Measurements from ENCODE around the gene CCK. TPM values are rescaled to one million over a fixed set of nuclear protein-coding genes. Genes with fewer than 3 reads are reported as not detected.

CCK gene
- total and polyA plus RNA-seq, 4 donors, result 0.28 to 1.2 (median 0.41) TPM; not detected in 1

GRCh38 chr3:42269647-42270046 lies 3.7 kb upstream of the CCK start:
- TF ChIP-seq, protein P1, sequence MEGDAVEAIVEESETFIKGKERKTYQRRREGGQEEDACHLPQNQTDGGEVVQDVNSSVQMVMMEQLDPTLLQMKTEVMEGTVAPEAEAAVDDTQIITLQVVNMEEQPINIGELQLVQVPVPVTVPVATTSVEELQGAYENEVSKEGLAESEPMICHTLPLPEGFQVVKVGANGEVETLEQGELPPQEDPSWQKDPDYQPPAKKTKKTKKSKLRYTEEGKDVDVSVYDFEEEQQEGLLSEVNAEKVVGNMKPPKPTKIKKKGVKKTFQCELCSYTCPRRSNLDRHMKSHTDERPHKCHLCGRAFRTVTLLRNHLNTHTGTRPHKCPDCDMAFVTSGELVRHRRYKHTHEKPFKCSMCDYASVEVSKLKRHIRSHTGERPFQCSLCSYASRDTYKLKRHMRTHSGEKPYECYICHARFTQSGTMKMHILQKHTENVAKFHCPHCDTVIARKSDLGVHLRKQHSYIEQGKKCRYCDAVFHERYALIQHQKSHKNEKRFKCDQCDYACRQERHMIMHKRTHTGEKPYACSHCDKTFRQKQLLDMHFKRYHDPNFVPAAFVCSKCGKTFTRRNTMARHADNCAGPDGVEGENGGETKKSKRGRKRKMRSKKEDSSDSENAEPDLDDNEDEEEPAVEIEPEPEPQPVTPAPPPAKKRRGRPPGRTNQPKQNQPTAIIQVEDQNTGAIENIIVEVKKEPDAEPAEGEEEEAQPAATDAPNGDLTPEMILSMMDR (IDR thresholded peaks at IDR 0.05; ENCODE audit: control extremely low read depth, extremely low read depth), result no peak
- Histone ChIP-seq H3K9me3 (ENCODE audit: control insufficient read depth in 4 of 4, insufficient read depth in 3 of 4, low read length in 3 of 4) (peaks cover 0 to 8% (median 5%) of the 10 kb centered on the region in 4 donors), H3K4me1 (ENCODE audit: control insufficient read depth in 5 of 5, insufficient read depth in 5 of 5, low read length in 5 of 5) (peaks cover 0 to 7% (median 0%) of the 10 kb centered on the region in 5 donors), H3K4me3 (no peak overlapping the region), H3K27ac (ENCODE audit: low read depth in 1 of 2, low read length in 1 of 2) (no peak overlapping the region), H3K9ac (ENCODE audit: insufficient read depth in 1 of 2, low read length in 2 of 2) (no peak overlapping the region), H3K36me3 (ENCODE audit: control insufficient read depth in 4 of 4, insufficient read depth in 4 of 4, low read length in 4 of 4) (no peaks in the 10 kb centered on the region), H3K27me3 (ENCODE audit: control insufficient read depth in 3 of 3, insufficient read depth in 3 of 3, low read length in 2 of 3) (peaks cover 6 to 43% (median 25%) of the 10 kb centered on the region in 3 donors)
- ATAC-seq (ENCODE audit: insufficient read depth, low FRiP score) (no peak), DNase-seq (no peak)
- 75 to 80% methylated on average over 7 of the region's 7 CpGs for WGBS, 2 donors

DNA sequence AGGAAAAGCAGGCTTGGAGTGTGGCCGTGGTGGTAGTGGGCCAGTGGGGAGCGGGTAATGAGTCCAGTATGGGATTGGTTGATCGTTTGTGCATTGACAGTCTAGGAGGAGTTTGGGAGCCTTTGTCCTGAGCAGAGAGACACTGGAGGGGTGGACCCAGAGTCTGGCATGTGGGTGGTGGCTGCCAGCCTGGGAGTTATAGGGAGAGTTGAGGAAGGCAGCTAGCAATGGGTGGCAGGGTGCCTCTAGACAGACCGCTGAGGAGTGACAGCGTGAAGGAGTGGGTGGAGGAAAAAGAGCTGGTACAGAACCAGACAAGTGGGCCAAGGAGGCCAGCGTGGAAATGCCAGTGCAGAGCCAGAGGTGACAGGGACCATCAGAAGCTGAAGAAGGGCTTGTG lies 1.9 kb upstream of the CCK start:
- DNase-seq (no peak), ATAC-seq (ENCODE audit: insufficient read depth, low FRiP score) (no peak)
- no peak overlapping the region for H3K4me3 ChIP-seq
- no peaks in the 10 kb centered on the region for H3K36me3 ChIP-seq (ENCODE audit: control insufficient read depth in 4 of 4, insufficient read depth in 4 of 4, low read length in 4 of 4)
- TF ChIP-seq, protein P1 (IDR thresholded peaks at IDR 0.05; ENCODE audit: control extremely low read depth, extremely low read depth), result no peak
- H3K27ac ChIP-seq (ENCODE audit: low read depth in 1 of 2, low read length in 1 of 2), result no peak overlapping the region
- H3K27me3 ChIP-seq (ENCODE audit: control insufficient read depth in 3 of 3, insufficient read depth in 3 of 3, low read length in 2 of 3), result peaks cover 6 to 59% (median 41%) of the 10 kb centered on the region in 3 donors
- H3K4me1 ChIP-seq (ENCODE audit: control insufficient read depth in 5 of 5, insufficient read depth in 5 of 5, low read length in 5 of 5), result peaks cover 0 to 11% (median 0%) of the 10 kb centered on the region in 5 donors
- no peak overlapping the region for H3K9ac ChIP-seq (ENCODE audit: insufficient read depth in 1 of 2, low read length in 2 of 2)
- 91 to 93% methylated on average over 6 of the region's 6 CpGs for WGBS, 2 donors
- peaks cover 0 to 10% (median 5%) of the 10 kb centered on the region in 4 donors for H3K9me3 ChIP-seq (ENCODE audit: control insufficient read depth in 4 of 4, insufficient read depth in 3 of 4, low read length in 3 of 4)

DNA sequence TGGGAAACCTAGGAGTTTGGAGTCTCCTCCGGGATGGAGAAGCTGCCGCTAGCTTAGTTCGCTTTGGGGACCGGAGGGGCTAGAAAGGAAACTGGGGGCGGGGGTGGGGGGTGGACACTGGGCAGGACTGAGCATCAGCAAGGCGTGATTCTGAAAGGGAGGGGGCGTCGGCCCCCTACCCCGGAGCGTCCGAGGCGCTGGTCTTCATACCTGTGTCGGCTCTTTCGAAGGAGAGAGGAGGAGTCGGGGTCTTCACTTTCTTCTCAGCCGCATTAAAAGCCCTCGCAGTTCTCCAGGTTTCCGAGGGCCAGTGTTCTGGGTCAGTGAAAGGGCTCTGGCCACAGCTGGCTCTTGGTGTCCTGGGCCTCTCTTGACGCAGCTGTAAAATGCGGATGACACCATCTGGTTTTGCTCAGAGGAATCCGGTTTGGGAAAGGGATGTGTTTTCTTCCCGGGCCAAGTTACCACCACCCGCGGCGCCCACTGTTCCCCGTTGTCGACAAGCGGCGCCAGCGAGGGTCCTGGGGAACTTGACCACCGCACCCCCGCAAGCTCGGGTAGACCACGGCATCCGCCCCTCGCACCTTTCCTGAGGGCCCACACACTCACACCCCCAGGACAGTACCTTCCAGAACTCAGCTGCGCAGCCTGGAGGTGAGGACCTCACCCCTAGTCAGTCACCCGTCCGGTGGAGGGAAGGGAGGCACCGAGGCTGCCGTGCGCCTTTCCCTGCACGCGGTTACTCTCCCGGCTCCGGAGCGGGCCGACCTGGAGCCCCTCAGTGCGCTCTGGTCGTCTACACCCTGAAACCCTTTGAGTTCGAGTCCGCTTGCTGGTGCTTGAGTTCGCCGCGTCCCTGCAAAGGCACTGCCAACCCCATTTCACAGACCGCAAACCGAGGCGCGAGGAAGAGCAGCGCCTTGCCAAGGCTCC lies 660 bp downstream of the CCK start:
- TF ChIP-seq, protein P1 (IDR thresholded peaks at IDR 0.05; ENCODE audit: control extremely low read depth, extremely low read depth), result no peak
- Histone ChIP-seq H3K27ac (ENCODE audit: low read depth in 1 of 2, low read length in 1 of 2) (no peak overlapping the region), H3K4me1 (ENCODE audit: control insufficient read depth in 5 of 5, insufficient read depth in 5 of 5, low read length in 5 of 5) (peaks cover 0 to 11% (median 0%) of the 10 kb centered on the region in 5 donors), H3K9ac (ENCODE audit: insufficient read depth in 1 of 2, low read length in 2 of 2) (no peak overlapping the region), H3K27me3 (ENCODE audit: control insufficient read depth in 3 of 3, insufficient read depth in 3 of 3, low read length in 2 of 3) (peaks cover 6 to 83% (median 58%) of the 10 kb centered on the region in 3 donors), H3K36me3 (ENCODE audit: control insufficient read depth in 4 of 4, insufficient read depth in 4 of 4, low read length in 4 of 4) (no peaks in the 10 kb centered on the region), H3K4me3 (no peak overlapping the region), H3K9me3 (ENCODE audit: control insufficient read depth in 4 of 4, insufficient read depth in 3 of 4, low read length in 3 of 4) (peaks cover 0 to 8% (median 0%) of the 10 kb centered on the region in 4 donors)
- DNase-seq (peak; percentile 11 to 31 (median 27)), ATAC-seq (ENCODE audit: insufficient read depth, low FRiP score) (no peak)
- 16 to 17% methylated on average over 60 of the region's 60 CpGs for WGBS, 2 donors
